ENCODE results near the gene R3HCC1L. TPM values are rescaled to one million over a fixed set of nuclear protein-coding genes. Genes with fewer than 3 reads are reported as not detected.
"Not testable (repeated sequence)": the region's sequence is repeated elsewhere in the genome, so short reads cannot be mapped to it uniquely, and the experiment has no call there.

The R3HCC1L gene
- total RNA-seq, 3 donors from 2014 or later, result 12.2 to 28.5 (median 20.6) TPM

GRCh38 chr10:98186681-98187080 lies 52.2 kb downstream of the R3HCC1L start:
- H3K27ac ChIP-seq, result no peak overlapping the region
- DNase-seq (ENCODE audit: low spot score in 2 of 2), result no peak

GRCh38 chr10:98190773-98191172 lies 56.3 kb downstream of the R3HCC1L start:
- H3K27me3 ChIP-seq; H3K9me3 ChIP-seq; H3K4me1 ChIP-seq; H3K4me3 ChIP-seq; DNase-seq (ENCODE audit: low spot score in 2 of 2); intact Hi-C loops (cut with DNase I; ENCODE audit: low total_unique reads); H3K36me3 ChIP-seq; H3K27ac ChIP-seq: not testable (repeated sequence)

More at GRCh38 chr10:98186681-98187080, 52.2 kb downstream of the R3HCC1L start:
- TF ChIP-seq POLR2AphosphoS5 (IDR thresholded peaks at IDR 0.05), result no peak
- TF ChIP-seq POLR2A (IDR thresholded peaks at IDR 0.05), result no peak
- TF ChIP-seq, protein P1, sequence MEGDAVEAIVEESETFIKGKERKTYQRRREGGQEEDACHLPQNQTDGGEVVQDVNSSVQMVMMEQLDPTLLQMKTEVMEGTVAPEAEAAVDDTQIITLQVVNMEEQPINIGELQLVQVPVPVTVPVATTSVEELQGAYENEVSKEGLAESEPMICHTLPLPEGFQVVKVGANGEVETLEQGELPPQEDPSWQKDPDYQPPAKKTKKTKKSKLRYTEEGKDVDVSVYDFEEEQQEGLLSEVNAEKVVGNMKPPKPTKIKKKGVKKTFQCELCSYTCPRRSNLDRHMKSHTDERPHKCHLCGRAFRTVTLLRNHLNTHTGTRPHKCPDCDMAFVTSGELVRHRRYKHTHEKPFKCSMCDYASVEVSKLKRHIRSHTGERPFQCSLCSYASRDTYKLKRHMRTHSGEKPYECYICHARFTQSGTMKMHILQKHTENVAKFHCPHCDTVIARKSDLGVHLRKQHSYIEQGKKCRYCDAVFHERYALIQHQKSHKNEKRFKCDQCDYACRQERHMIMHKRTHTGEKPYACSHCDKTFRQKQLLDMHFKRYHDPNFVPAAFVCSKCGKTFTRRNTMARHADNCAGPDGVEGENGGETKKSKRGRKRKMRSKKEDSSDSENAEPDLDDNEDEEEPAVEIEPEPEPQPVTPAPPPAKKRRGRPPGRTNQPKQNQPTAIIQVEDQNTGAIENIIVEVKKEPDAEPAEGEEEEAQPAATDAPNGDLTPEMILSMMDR (IDR thresholded peaks at IDR 0.05), result no peak
- H3K4me1 ChIP-seq, result no peaks in the 10 kb centered on the region
- H3K4me3 ChIP-seq, result no peak overlapping the region
- intact Hi-C loops (cut with DNase I; ENCODE audit: low total_unique reads), result loop anchor here (10.0 kb wide), 1 partner anchor 1418 kb away; no protein-coding TSS in a partner anchor
- no peaks in the 10 kb centered on the region for H3K36me3 ChIP-seq
- no peaks in the 10 kb centered on the region for H3K27me3 ChIP-seq
- H3K9me3 ChIP-seq, result no peaks in the 10 kb centered on the region

DNA sequence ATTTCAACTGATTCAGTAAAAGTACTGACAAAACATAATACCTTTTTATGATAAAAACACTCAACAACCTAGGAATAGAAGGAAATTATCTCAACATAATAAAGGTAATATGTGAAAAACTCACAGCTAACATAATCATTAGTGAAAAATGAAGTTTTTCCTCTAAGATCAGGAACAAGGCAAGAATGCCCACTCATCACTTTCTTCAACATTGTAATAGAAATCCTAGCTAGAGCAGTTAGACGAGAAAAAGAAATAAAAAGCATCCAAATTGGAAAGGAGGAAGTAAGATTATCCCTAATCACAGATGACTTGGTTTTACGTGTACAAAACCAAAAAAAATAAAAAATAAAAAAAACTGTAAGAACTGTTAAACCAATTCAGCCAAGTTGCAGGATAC lies 58.6 kb downstream of the R3HCC1L start:
- TF ChIP-seq, protein P1 (IDR thresholded peaks at IDR 0.05), result no peak
- no peak for TF ChIP-seq POLR2AphosphoS5 (IDR thresholded peaks at IDR 0.05)
- no peak for TF ChIP-seq POLR2A (IDR thresholded peaks at IDR 0.05)
- Histone ChIP-seq H3K36me3 (no peaks in the 10 kb centered on the region), H3K9me3 (peaks cover 0 to 5% of the 10 kb centered on the region in 2 donors), H3K27ac (no peak overlapping the region), H3K4me3 (no peak overlapping the region), H3K4me1 (no peaks in the 10 kb centered on the region), H3K27me3 (no peaks in the 10 kb centered on the region)
- intact Hi-C loops (cut with DNase I; ENCODE audit: low total_unique reads), result no loop called here
- no peak for DNase-seq (ENCODE audit: low spot score in 2 of 2)

DNA sequence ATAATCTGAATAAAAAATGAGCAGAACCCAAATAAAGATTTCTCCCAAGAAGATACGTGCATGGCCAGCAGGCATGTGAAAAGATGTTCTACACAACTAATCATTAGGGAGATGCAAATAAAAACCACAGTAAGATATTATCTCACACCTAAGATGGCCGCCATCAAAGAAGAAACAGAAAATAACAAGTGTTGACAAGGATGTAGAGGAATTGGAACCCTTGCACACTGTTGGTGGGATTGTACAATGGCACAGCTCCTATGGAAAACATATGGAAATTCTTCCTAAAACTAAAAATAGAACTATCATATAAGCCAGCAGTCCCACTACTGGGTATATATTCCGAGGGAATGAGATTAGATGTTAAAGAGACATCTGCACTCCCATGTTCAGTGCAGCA lies 60.2 kb downstream of the R3HCC1L start:
- Histone ChIP-seq H3K4me3 (no peak overlapping the region), H3K9me3 (peaks cover 0 to 5% of the 10 kb centered on the region in 2 donors), H3K36me3 (no peaks in the 10 kb centered on the region), H3K27me3 (no peaks in the 10 kb centered on the region), H3K4me1 (no peaks in the 10 kb centered on the region), H3K27ac (no peak overlapping the region)
- no peak for TF ChIP-seq POLR2AphosphoS5 (IDR thresholded peaks at IDR 0.05)
- TF ChIP-seq, protein P1 (IDR thresholded peaks at IDR 0.05), result no peak
- TF ChIP-seq POLR2A (IDR thresholded peaks at IDR 0.05), result no peak
- intact Hi-C loops (cut with DNase I; ENCODE audit: low total_unique reads), result loop anchor here (5.0 kb wide), 1 partner anchor 218 kb away; no protein-coding TSS in a partner anchor
- DNase-seq (ENCODE audit: low spot score in 2 of 2), result no peak

DNA sequence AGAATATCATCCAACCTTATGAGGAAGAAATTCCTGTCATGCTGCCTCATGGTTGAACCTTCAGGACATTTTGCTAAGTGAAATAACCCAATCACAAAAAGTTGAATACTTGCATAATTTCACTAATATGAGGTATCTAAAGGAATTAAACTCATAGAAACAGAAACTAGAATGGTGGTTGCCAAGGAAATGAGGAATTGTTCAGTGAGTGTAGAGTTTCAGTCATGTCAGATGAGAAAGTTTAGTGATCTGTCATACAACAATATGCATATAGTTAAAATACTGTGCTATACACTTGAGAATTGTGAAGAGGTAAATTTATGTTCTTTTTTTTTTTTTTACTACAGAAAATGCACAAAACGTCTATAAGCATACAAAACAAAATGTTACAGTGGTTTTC lies 60.7 kb downstream of the R3HCC1L start:
- H3K4me3 ChIP-seq, result no peak overlapping the region
- no peaks in the 10 kb centered on the region for H3K36me3 ChIP-seq
- H3K4me1 ChIP-seq, result no peaks in the 10 kb centered on the region
- H3K27ac ChIP-seq, result no peak overlapping the region
- TF ChIP-seq POLR2AphosphoS5 (IDR thresholded peaks at IDR 0.05), result no peak
- TF ChIP-seq POLR2A (IDR thresholded peaks at IDR 0.05), result no peak
- TF ChIP-seq, protein P1 (IDR thresholded peaks at IDR 0.05), result no peak
- intact Hi-C loops (cut with DNase I; ENCODE audit: low total_unique reads), result loop anchor here (5.0 kb wide), 1 partner anchor 217 kb away; no protein-coding TSS in a partner anchor
- DNase-seq (ENCODE audit: low spot score in 2 of 2), result no peak
- no peaks in the 10 kb centered on the region for H3K27me3 ChIP-seq
- H3K9me3 ChIP-seq, result peaks cover 0 to 5% of the 10 kb centered on the region in 2 donors

GRCh38 chr10:98196985-98197384 lies 62.5 kb downstream of the R3HCC1L start:
- H3K27ac ChIP-seq, result no peak overlapping the region
- H3K9me3 ChIP-seq, result peaks cover 0 to 5% of the 10 kb centered on the region in 2 donors
- H3K36me3 ChIP-seq, result no peaks in the 10 kb centered on the region
- TF ChIP-seq, protein P1 (IDR thresholded peaks at IDR 0.05), result no peak
- no peak for TF ChIP-seq POLR2A (IDR thresholded peaks at IDR 0.05)
- TF ChIP-seq POLR2AphosphoS5 (IDR thresholded peaks at IDR 0.05), result no peak
- H3K4me3 ChIP-seq, result no peak overlapping the region
- H3K4me1 ChIP-seq, result no peaks in the 10 kb centered on the region
- DNase-seq (ENCODE audit: low spot score in 2 of 2), result no peak
- no peaks in the 10 kb centered on the region for H3K27me3 ChIP-seq
- intact Hi-C loops (cut with DNase I; ENCODE audit: low total_unique reads), result loop anchor here (5.0 kb wide), 1 partner anchor 215 kb away; no protein-coding TSS in a partner anchor

Data from breast epithelium (tissue), 4 donors.